Caco-2 (cell line): Measurements from ENCODE around the gene TMEM200A. TPM values are rescaled to one million over a fixed set of nuclear protein-coding genes. Genes with fewer than 3 reads are reported as not detected.

ENCODE experiments used
- BruUV-seq: library from RNA; stranded (reverse); fragments of 400-500 nt; replicated peaks from 2 replicates; lab custom pipeline; 2021; lab: Mats Ljungman, UMichigan
- CTCF ChIA-PET: fragments of 300-600 bp; sonication (Branson Sonifier 250); formaldehyde crosslinking; loops from one replicate; lab custom pipeline; 2022; ENCODE audit warnings: antibody characterized with exemption; lab: Charles Lee
- POLR2A ChIA-PET: fragments of 300-600 bp; sonication (Branson Sonifier 250); formaldehyde crosslinking; loops from one replicate; lab custom pipeline; 2022; ENCODE audit warnings: antibody characterized with exemption; lab: Charles Lee
- DNase-seq, 2 experiments: peaks; one replicate each; pipeline versions ENCODE4 v3.0.0 to v3.0.0-alpha.2; 2020 to 2022
- H3K27me3 ChIP-seq: replicated peaks from 2 replicates; pipeline ENCODE4 v1.6.0; 2011; ENCODE audit warnings: low read length; ENCODE audit not compliant: control insufficient read depth, insufficient read depth
- H3K36me3 ChIP-seq: 2 replicates; pipeline ENCODE4 v1.5.1; 2011; ENCODE audit warnings: low read length; ENCODE audit not compliant: control insufficient read depth, insufficient read depth
- H3K4me1 ChIP-seq: fragments of 250-450 bp; sonication (Bioruptor Pico); 2 replicates; pipeline ENCODE4 v1.5.1; 2020; ENCODE audit warnings: mild to moderate bottlenecking
- H3K4me3 ChIP-seq: 2 replicates; pipeline ENCODE4 v1.5.1; 2011; ENCODE audit warnings: low read depth, mild to moderate bottlenecking, control low read depth, low read length
- H3K9me3 ChIP-seq: fragments of 250-450 bp; sonication (Bioruptor Pico); 2 replicates; pipeline ENCODE4 v1.5.1; 2020; ENCODE audit warnings: mild to moderate bottlenecking, moderate library complexity
- H3K27ac Mint-ChIP-seq: one replicate; pipeline ENCODE4 v1.8.0; 2022; ENCODE audit warnings: mixed read lengths; ENCODE audit not compliant: unreplicated experiment
- H3K27me3 Mint-ChIP-seq: one replicate; pipeline ENCODE4 v1.8.0; 2022; ENCODE audit warnings: mixed read lengths; ENCODE audit not compliant: insufficient read depth, unreplicated experiment
- H3K36me3 Mint-ChIP-seq: one replicate; pipeline ENCODE4 v1.8.0; 2022; ENCODE audit warnings: mild to moderate bottlenecking, mixed read lengths; ENCODE audit not compliant: insufficient read depth, unreplicated experiment
- H3K4me1 Mint-ChIP-seq: one replicate; pipeline ENCODE4 v1.8.0; 2022; ENCODE audit warnings: low read depth, mixed read lengths; ENCODE audit not compliant: unreplicated experiment
- H3K4me3 Mint-ChIP-seq: one replicate; pipeline ENCODE4 v1.8.0; 2022; ENCODE audit warnings: mild to moderate bottlenecking, moderate library complexity, mixed read lengths; ENCODE audit not compliant: unreplicated experiment
- H3K9me3 Mint-ChIP-seq: one replicate; pipeline ENCODE4 v1.8.0; 2022; ENCODE audit warnings: mixed read lengths; ENCODE audit not compliant: unreplicated experiment
- CTCF ChIP-seq, 2 experiments: fragments of 200-600 bp in 1 of 2; IDR thresholded peaks; 1 replicate in 1 of 2; 2 replicates in 1 of 2; pipeline versions ENCODE4 v1.5.1 to v1.8.0; 2011 to 2022; ENCODE audit warnings: antibody characterized with exemption in 1 of 2, control low read depth in 1 of 2, inconsistent platforms in 1 of 2, low read depth in 1 of 2, low read length in 1 of 2, mild to moderate bottlenecking in 1 of 2, moderate library complexity in 1 of 2; ENCODE audit not compliant: insufficient read depth in 1 of 2, severe bottlenecking in 1 of 2, unreplicated experiment in 1 of 2
- intact Hi-C: fragments of 100-400 bp; cut with micrococcal nuclease; formaldehyde crosslinking; loops from one replicate; pipeline ENCODE4 v1.10.0; 2022; ENCODE audit not compliant: unreplicated experiment
- total RNA-seq: library from RNA; stranded (reverse); gene quantifications from 2 replicates; pipeline ENCODE4 v1.2.3, GENCODE V29; 2022

The TMEM200A gene
- total RNA-seq, 1 experiment from 2014 or later = 16.3 TPM

GRCh38 chr6:130466052-130466747 is 100.4 kb downstream of the TMEM200A start:
- ChIA-PET CTCF (no interaction called here), POLR2A (no interaction called here)
- no peak for DNase-seq
- no peaks in the 10 kb centered on the region for H3K4me1 Mint-ChIP-seq
- TF ChIP-seq CTCF (IDR thresholded peaks at IDR 0.05; ENCODE audit: insufficient read depth in 1 of 2, low read depth in 1 of 2, low read length in 1 of 2, severe bottlenecking in 1 of 2, unreplicated experiment in 1 of 2) = no peak
- H3K36me3 Mint-ChIP-seq = no peaks in the 10 kb centered on the region
- peaks cover 6% of the 10 kb centered on the region for H3K27me3 Mint-ChIP-seq
- no peaks in the 10 kb centered on the region for H3K36me3 ChIP-seq
- no peaks in the 10 kb centered on the region for H3K4me1 ChIP-seq
- no peak overlapping the region for H3K27ac Mint-ChIP-seq
- no peak overlapping the region for H3K4me3 Mint-ChIP-seq
- no peaks in the 10 kb centered on the region; the same call in 1 of the 2 replicates for H3K27me3 ChIP-seq
- H3K9me3 ChIP-seq = no peaks in the 10 kb centered on the region
- intact Hi-C loops = no loop called here
- H3K9me3 Mint-ChIP-seq = no peaks in the 10 kb centered on the region
- BruUV-seq = no TSS peak
- no peak overlapping the region for H3K4me3 ChIP-seq

- H3K4me1 Mint-ChIP-seq = no peaks in the 10 kb centered on the region
- POLR2A ChIA-PET = no interaction called here
- no TSS peak for BruUV-seq
- Histone ChIP-seq H3K27me3 (no peaks in the 10 kb centered on the region; the same call in 1 of the 2 replicates), H3K9me3 (no peaks in the 10 kb centered on the region), H3K36me3 (no peaks in the 10 kb centered on the region), H3K4me1 (no peaks in the 10 kb centered on the region), H3K4me3 (no peak overlapping the region)
- H3K9me3 Mint-ChIP-seq = no peaks in the 10 kb centered on the region
- peaks cover 6% of the 10 kb centered on the region for H3K27me3 Mint-ChIP-seq
- no peak for DNase-seq
- CTCF ChIA-PET = no interaction called here
- intact Hi-C loops = no loop called here
- H3K27ac Mint-ChIP-seq = no peak overlapping the region
- no peak for TF ChIP-seq CTCF (IDR thresholded peaks at IDR 0.05; ENCODE audit: insufficient read depth in 1 of 2, low read depth in 1 of 2, low read length in 1 of 2, severe bottlenecking in 1 of 2, unreplicated experiment in 1 of 2)
- no peak overlapping the region for H3K4me3 Mint-ChIP-seq
- no peaks in the 10 kb centered on the region for H3K36me3 Mint-ChIP-seq
Measured at GRCh38 chr6:130466748-130467061, 100.9 kb downstream of the TMEM200A start.

- Histone ChIP-seq H3K27me3 (no peaks in the 10 kb centered on the region; the same call in 1 of the 2 replicates), H3K4me1 (no peaks in the 10 kb centered on the region), H3K36me3 (no peaks in the 10 kb centered on the region), H3K4me3 (no peak overlapping the region), H3K9me3 (no peaks in the 10 kb centered on the region)
- DNase-seq = no peak
- peaks cover 6% of the 10 kb centered on the region for H3K27me3 Mint-ChIP-seq
- no peak for TF ChIP-seq CTCF (IDR thresholded peaks at IDR 0.05; ENCODE audit: insufficient read depth in 1 of 2, low read depth in 1 of 2, low read length in 1 of 2, severe bottlenecking in 1 of 2, unreplicated experiment in 1 of 2)
- intact Hi-C loops = no loop called here
- POLR2A ChIA-PET = no interaction called here
- no peaks in the 10 kb centered on the region for H3K9me3 Mint-ChIP-seq
- no TSS peak for BruUV-seq
- no peaks in the 10 kb centered on the region for H3K4me1 Mint-ChIP-seq
- no peak overlapping the region for H3K27ac Mint-ChIP-seq
- no peaks in the 10 kb centered on the region for H3K36me3 Mint-ChIP-seq
- H3K4me3 Mint-ChIP-seq = no peak overlapping the region
- CTCF ChIA-PET = no interaction called here
Measured at GRCh38 chr6:130467146-130468050, 101.6 kb downstream of the TMEM200A start.
